GM08714 (cell line): Measurements from ENCODE around the gene EPHA4.

Experiments
- H3K4me3 ChIP-seq: fragments of 200-500 bp; sonication (Bioruptor generic); 2 replicates; pipeline ENCODE4 v1.5.1; 2014; ENCODE audit warnings: mild to moderate bottlenecking, low read length, inconsistent platforms
- ZNF274 ChIP-seq: IDR thresholded peaks from 2 replicates; pipeline ENCODE4 v1.6.1; 2012; ENCODE audit warnings: mild to moderate bottlenecking, low read depth, low read length

EPHA4 gene

GRCh38 chr2:221572219-221572820 is at the start of gene EPHA4:
TSS of gene EPHA4 (minus strand) at chr2:221572304. CDS start at chr2:221572248, 56 bp downstream.
- H3K4me3 ChIP-seq = peak within 1 kb of the TSS; percentile 60

GRCh38 chr2:221618007-221618406 is 45.9 kb upstream of the EPHA4 start:
- TF ChIP-seq ZNF274 = no peak

More at GRCh38 chr2:221572219-221572820, at the start of gene EPHA4:
- no peak for TF ChIP-seq ZNF274

GRCh38 chr2:221616561-221616960 is 44.5 kb upstream of the EPHA4 start:
- TF ChIP-seq ZNF274 = no peak
- H3K4me3 ChIP-seq = no peak overlapping the region

More at GRCh38 chr2:221618007-221618406, 45.9 kb upstream of the EPHA4 start:
- H3K4me3 ChIP-seq = no peak overlapping the region

GRCh38 chr2:221614274-221614673 is 42.2 kb upstream of the EPHA4 start:
- no peak for TF ChIP-seq ZNF274
- H3K4me3 ChIP-seq = no peak overlapping the region

GRCh38 chr2:221612800-221613199 is 40.7 kb upstream of the EPHA4 start:
- TF ChIP-seq ZNF274 = no peak
- no peak overlapping the region for H3K4me3 ChIP-seq

- TF ChIP-seq ZNF274 = no peak
- H3K4me3 ChIP-seq = no peak overlapping the region
These were observed 40.1 kb upstream of the EPHA4 start for GRCh38 chr2:221612161-221612560.

DNA sequence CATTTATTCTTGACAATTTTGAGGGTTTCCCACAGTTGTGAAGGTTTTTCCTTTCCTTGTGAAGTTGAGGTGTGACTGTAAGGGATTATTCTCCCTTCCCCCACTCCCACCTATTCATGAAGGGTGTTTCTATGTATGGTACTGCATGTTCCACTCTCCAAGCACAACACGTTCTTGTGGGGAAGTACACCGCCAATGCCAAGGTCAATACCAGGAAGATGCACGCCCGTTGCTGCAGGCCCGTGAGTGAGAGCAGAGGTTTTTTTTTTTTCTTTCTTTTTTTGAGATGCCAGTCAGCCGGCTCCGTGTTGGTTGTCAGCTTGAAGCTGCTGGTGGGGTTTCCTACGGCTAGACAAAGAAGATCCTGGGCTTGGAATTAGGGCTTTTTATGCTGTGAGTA is 38.6 kb upstream of the EPHA4 start:
- no peak for TF ChIP-seq ZNF274
- H3K4me3 ChIP-seq = no peak overlapping the region

DNA sequence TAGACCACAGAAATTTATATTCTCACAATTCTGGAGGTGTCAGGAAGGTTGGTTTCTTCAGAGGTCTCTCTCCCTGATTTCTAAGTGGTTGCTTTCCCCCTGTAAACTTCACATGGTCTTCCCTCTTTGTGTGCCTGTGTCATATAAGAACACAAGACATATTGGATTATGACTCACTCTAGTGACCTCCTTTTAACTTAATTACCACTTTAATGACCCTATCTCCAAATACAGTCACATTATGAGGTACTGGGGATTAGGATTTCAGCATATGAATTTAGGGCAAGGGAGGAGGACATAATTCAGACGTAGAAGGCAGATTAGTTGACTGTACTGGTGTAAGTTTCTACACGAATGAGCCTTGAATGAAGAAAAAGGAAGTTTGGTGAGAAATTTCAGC is 38.2 kb upstream of the EPHA4 start:
- H3K4me3 ChIP-seq = no peak overlapping the region
- no peak for TF ChIP-seq ZNF274

DNA sequence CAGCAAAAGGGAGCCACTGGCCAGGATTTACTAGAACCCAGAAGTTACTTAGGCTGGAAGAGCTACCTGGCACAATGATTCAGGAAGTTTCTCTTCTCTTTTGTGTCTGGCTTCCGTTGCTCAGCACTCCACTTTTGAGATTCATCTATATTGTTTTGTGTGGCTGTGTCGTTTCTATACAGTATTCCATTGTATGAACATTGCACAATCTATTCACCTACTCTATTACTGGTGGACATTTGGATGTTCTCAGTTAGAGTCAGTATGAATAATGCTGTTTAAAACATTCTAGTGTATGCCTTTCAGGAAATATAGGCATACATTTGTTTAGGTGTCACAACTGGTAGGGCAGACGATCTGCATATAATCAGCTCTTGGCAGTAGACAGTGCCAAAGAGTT is 36.3 kb upstream of the EPHA4 start:
- no peak overlapping the region for H3K4me3 ChIP-seq
- TF ChIP-seq ZNF274 = no peak

DNA sequence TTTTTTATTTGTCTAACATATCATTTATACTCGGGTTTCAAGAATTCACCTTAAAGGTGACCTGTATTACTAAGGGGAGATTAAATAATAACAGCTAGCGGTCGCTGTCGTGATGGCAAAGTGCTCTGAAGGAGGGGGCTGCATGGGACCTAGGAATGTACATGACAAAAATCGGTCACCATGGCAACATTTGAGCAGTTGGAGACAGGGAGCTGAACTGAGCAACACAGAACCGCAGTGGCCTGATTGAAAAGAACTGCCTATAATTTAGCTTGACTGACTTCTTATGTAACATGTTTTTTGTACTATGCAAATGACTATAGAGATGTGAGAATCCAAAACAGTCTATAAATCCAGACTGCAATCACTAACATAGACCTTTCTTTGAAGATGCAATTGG is 34.3 kb upstream of the EPHA4 start:
- no peak for TF ChIP-seq ZNF274
- H3K4me3 ChIP-seq = no peak overlapping the region

DNA sequence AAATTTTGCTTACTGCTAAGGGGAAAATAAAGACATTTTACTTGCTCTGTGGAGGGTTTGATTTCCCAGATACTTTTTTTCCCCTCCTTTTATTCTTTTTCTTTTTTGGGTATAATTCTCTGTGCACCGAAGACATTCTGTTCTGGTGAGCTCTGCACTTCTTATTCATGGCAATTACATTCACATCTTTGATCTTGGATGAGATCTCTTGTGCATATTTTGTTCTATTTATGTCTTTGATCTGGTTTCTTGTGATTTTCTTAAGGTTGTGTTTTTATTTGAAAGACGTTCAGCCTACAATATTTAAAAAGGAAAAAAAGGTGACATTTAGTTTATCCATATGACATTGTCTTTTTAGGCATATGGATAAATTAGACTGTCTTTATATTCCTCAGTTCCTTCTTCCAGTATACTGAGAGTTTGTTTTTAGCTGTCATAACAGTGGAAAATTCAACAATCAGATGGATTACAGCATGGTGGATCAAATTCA is 33.7 kb upstream of the EPHA4 start:
- no peak for TF ChIP-seq ZNF274
- H3K4me3 ChIP-seq = no peak overlapping the region

GRCh38 chr2:221602938-221603337 is 30.8 kb upstream of the EPHA4 start:
- no peak for TF ChIP-seq ZNF274
- no peak overlapping the region for H3K4me3 ChIP-seq

GRCh38 chr2:221601376-221601775 is 29.3 kb upstream of the EPHA4 start:
- no peak for TF ChIP-seq ZNF274
- H3K4me3 ChIP-seq = no peak overlapping the region

GRCh38 chr2:221600388-221600787 is 28.3 kb upstream of the EPHA4 start:
- no peak for TF ChIP-seq ZNF274

DNA sequence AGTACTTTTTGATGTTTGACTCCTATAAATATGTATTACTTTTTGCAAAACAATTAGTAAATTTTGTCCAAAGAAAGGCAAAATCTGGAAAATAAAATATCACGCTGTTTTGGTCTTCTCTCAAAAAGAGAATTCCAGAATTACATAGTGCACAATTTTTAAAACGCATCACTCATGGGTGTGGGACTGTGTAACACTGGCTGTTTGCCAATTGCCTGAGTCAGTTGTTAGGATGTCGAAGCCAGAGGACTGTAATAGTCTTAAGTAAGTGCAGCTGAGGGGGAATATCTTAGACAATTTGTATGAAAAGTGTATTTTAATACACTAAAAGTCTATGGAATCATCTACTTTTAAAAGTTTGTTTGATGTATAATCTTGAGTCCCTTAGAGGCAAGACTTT is 24.1 kb upstream of the EPHA4 start:
- no peak for TF ChIP-seq ZNF274

More at GRCh38 chr2:221600388-221600787, 28.3 kb upstream of the EPHA4 start:
- H3K4me3 ChIP-seq = no peak overlapping the region

GRCh38 chr2:221590861-221591365 is 18.8 kb upstream of the EPHA4 start:
- no peak for TF ChIP-seq ZNF274
- H3K4me3 ChIP-seq = no peak overlapping the region

More for the DNA sequence above, 24.1 kb upstream of the EPHA4 start:
- H3K4me3 ChIP-seq = no peak overlapping the region
